Hepatocyte (in vitro differentiated cells): ENCODE data around the gene ANKRD12.
"Not testable (repeated sequence)": the region's sequence is repeated elsewhere in the genome, so short reads cannot be mapped to it uniquely, and the experiment has no call there.

Source experiments
- CTCF ChIP-seq: fragments of 200-600 bp; sonication (generic); IDR thresholded peaks from 2 replicates; pipeline ENCODE4 v1.5.1; 2016; ENCODE audit warnings: antibody characterized with exemption, mild to moderate bottlenecking; ENCODE audit not compliant: poor library complexity
- EZH2 ChIP-seq: fragments of 200-600 bp; sonication (generic); IDR thresholded peaks from 2 replicates; pipeline ENCODE4 v1.6.1; 2016; ENCODE audit warnings: antibody characterized with exemption, mild to moderate bottlenecking, borderline replicate concordance
- EZH2phosphoT487 ChIP-seq: fragments of 200-600 bp; sonication (generic); IDR thresholded peaks from one replicate; pipeline ENCODE4 v1.6.1; 2018; ENCODE audit warnings: antibody characterized with exemption, mild to moderate bottlenecking, low read depth, moderate library complexity; ENCODE audit not compliant: unreplicated experiment, severe bottlenecking

- not testable (repeated sequence) for TF ChIP-seq CTCF, EZH2phosphoT487, EZH2
These were observed 26.1 kb downstream of the ANKRD12 start for GRCh38 chr18:9162663-9163062.
